ENCODE results near the gene ATP10A.
"Not testable (repeated sequence)": the region's sequence is repeated elsewhere in the genome, so short reads cannot be mapped to it uniquely, and the experiment has no call there.

The ATP10A gene

DNA sequence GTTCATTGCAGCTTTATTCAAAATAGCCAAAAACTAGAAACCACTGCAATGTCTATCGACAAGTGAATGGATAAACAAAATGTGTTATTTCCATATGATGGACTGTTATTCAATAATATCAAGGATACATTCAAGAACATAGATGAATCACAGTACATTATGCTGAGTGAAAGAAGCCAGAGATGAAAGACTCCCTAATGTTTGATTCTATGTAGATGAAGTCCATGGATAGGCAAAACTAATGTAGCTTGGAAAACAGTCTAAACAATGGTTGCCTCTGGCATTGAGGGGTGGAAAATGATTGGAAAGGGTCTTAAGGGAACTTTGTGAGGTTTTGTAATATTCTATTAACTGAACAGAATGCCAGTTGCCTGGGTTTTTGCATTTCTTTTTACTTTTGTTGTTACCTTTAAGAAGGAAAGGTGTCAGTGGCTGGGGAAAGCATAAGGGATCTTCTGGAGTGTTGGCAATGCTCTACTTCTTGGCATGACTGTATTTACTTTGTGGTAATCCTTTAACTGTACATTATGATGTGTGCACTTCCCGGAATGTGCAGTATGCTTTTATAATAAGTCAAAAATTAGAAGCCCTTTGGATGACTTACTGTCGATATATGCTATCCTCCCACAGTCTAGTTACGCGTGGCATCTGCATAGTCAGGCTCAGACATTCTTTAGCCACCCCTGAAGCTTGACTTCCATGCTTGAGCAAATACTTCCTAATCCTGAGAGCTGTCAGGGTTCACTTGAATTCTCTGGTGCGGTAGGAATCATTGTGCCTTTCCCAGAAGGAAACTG is 20.5 kb upstream of the ATP10A start:
- no peak for DNase-seq

DNA sequence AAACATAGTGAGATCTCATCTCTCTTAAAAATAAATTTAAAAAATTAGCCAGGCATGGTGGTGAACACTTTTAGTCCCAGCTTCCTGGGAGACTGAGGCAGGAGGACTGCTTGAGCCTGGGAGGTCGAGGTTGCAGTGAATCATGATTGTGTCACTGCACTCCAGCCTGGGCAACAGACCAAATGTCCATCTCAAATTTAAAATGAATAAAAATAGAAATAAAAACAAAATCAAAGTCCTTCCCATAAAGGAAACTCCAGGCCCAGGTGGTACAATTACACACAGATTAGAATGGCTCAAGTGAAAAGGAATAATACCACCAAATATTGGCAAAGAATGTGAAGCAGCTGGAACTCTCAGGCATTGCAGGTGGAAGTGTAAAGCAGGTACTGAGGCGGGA is 19.3 kb upstream of the ATP10A start:
- DNase-seq = no peak

DNA sequence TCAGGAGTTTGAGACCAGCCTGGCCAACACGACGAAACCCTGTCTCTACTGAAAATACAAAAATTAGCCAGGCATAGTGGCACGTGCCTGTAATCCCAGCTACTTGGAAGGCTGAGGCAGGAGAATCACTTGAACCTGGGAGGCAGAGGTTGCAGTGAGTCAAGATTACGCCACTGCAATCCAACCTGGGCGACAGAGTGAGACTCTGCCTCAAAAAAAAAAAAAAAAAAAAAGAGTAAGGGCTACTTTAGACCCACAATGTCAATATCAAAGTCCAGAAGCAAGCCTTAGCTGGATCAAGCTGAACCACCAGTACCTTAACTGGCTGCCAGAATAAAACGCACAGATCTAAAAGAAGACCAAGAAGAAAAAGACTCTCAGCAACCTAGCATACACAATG is 17.8 kb upstream of the ATP10A start:
- not testable (repeated sequence) for DNase-seq

DNA sequence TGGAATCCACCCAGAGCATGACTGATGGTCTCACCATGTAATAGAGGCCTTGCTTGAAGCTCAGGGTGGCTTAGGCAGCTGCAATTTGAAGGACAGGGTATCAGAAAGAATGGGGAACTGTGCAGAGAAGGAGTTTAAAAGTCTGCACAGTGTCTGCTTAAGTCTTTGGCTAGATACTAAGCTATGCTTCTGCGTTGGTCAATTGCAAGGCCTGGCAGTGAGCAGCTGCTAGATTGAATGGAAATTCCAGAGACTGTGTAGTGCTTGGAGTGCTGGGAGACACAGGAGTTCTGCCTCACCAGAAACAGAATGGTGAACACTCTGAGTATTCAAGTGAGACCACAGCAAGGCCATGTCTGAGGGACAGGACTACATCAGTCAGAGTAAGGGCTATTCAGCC is 17.3 kb upstream of the ATP10A start:
- DNase-seq = no peak

- DNase-seq = no peak
These were observed 16.3 kb upstream of the ATP10A start for GRCh38 chr15:25879438-25879837.

- DNase-seq = no peak
These were observed 14.6 kb upstream of the ATP10A start for GRCh38 chr15:25877681-25878080.

- no peak for DNase-seq
These were observed 13.4 kb upstream of the ATP10A start for GRCh38 chr15:25876231-25877140.

- DNase-seq = no peak
These were observed 12.4 kb upstream of the ATP10A start for GRCh38 chr15:25875566-25875965.

DNA sequence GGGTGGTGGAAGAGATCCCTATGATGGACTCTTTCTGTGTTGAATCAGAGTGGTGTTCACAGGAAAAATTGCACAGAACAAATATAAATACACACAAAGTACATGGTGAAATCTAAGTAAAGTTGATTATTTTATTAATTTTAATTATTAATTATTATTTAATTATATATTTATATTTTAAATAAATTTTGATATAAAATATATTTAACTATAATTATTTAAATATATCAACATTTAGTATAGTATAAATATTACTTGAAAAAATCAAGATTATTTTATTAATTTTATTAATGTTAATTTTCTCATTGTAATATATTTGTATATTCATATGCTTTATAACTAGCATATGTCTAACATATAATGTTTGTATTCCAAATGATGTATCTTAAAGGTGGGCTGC is 11.3 kb upstream of the ATP10A start:
- DNase-seq = no peak

GRCh38 chr15:25871403-25871802 is 8.3 kb upstream of the ATP10A start:
- DNase-seq = no peak

DNA sequence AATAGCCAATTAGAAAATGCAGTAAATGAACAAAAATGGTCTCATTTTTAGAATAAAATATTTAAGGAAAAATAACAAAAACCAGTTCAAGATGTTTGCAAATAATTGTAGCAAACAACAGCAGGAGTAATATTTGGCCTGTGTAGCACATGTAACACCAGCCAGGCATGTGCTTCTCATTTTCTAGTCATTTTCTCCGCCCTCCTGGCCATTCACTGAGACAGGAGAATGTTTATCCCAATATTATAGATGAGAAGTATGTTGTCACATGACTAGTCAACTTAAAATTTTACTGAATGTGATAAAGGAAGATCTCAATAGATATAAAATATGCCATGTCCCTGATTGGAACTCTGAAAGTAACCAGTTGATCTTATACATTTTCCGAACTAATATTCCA is 7.8 kb upstream of the ATP10A start:
- no peak for DNase-seq

DNA sequence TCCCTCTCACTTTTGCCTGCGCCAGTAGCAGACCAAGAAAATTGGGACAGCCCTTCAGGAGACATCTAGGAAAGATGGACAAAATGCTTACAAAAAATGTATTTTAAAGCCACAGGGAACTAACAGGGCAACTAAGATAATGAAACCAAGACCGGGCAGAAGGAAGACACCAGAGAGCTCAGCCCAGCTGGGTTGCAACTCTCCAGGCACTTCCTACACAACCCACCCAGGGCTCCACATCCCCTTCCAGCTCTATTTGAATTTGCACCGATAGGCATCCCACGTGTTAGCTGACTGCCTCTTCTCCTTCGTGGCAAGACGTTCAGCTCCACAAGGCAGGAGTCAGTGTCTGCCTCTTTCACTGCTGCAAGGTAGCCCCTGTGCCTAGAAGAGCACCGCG is 6.6 kb upstream of the ATP10A start:
- DNase-seq = no peak

GRCh38 chr15:25866874-25867273 is 3.7 kb upstream of the ATP10A start:
- DNase-seq = no peak

GRCh38 chr15:25866251-25866650 is 3.1 kb upstream of the ATP10A start:
- DNase-seq = no peak

GRCh38 chr15:25864966-25865365 is 1.8 kb upstream of the ATP10A start:
- DNase-seq = no peak

GRCh38 chr15:25863968-25864580 is 947 bp upstream of the ATP10A start:
- DNase-seq = no peak

DNA sequence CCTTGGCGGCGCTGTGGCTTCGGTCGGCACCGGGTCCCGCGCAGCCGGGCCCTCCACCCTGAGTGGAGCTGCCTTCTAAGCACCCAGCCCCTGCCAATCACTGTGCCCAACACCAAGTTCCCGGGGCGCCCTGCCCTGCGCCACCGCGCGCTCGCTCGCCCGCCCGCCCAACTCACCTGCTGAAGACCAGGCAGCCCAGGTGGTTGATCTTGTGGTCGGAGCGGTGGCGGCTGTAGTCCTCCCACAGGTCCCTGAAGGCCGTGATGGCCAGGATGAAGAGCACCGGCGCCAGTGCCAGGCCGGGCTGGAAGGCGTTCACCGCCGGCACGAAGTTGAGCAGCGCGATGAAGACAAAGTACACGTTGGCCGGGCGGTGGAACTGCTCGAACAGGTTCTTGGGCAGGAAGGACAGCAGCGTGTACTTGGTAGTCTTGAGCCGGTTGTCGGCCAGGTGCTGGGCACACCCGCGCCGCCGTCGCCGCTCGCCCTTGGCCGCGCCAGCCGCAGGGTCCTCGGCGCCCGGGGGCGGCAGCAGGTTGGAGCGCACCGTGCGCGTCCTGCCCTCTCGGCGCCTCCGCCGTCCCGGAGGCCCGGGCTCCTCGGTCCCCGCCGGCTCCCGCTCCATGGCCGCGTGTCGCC is 536 bp downstream of the ATP10A start:
- DNase-seq = no peak

DNA sequence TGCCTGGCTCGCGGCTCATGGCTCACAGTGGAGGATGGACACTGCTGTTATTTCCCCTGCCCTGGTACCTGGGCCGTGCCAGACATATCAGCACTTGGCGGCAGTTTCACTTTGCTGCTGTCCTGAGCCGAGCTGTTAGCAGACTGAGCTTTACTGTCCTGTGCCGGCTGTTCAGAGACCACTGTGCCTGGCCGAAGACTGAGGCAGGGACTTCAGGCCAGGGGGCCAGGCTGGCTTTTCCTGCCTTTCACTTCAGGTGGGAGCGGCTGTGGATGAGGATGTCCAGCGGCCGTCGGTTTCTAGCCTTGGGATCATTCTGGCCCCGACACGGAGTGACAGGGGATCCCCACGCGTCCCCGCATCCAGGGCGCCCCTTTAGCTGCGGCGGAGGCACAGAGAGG is 1.1 kb downstream of the ATP10A start:
- no peak for DNase-seq

DNA sequence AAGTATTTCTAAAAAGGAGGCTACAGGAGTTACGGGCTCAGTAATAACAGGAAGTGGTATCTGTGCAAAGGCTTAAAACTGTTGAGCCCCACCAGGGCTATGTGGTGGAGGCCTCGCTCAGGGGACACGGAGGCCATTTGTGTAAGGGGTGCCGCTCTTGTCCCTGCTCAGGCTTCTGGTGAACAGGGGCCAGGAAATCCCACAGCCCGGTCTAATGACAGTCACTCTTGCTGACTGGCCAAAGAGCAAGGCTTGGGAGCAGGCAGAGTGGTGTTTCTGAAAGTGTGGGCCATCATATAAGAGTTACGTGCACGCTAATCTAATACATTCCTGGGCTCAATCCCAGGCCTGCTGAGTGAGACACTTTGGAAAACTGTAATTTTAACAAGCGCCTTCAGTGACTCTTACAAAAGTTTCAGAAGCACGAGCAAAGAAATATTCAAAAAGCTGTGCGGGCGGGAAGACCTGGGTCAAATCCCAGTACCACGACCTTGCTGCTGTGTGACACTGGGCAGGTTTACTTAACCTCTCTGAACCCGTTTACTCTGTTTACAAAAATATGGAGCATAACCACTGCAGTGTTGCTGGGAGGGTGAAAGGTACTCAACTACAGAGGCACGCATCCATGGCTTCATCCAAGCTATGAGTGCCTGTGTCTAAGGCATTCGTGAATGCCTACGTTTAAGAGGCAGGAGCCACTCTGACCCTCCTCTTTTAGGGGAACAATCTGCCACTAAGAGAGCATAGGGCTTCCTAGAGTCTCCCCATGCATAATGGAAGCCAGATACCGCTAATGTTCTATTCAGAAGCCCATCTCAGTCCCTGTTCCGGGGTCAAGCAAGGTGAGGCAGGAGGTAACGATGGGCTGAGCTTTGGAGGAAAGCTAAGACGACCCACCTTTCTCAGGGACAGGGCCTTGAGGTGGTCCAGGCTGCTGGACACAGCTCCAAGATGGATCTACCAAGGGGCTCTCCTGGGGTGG is 2.0 kb downstream of the ATP10A start:
- DNase-seq = no peak

DNA sequence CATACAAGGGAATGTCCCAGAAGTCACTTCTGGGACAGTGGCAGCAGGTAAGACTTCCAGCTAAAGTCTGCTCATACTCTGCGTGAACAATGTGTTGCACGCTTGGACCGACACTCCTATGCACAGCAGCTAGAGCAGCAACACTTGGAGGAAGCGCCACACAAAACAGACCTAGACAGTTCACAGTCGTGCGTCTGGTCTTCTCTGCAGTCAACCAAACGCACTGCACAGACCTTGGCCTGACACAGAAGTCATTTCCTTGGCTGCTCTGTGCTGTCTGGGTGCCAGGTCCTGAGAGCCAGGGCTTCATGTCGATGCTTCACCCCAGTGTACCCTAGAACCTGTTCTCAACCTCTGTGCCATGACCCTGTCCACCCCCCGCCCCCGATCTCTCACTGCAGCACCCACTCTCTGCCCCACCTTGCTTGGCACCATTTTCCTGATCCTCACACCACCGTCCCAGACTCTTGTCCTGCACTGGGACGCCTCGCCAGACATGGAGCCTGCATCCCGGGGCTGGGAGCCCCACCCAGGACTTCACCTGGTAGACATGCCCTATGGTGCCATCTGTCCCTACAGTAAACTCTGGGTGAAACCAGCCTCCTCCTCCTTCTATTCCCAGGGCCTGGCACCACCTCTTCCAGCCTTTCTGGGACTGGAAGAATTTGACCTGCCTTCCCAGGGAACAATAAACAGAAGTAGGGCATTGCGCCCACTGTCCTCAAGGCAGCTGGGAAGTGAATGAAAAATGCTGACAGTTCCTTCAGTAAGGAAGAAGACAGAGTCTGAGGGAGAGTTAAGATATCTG is 3.1 kb downstream of the ATP10A start:
- no peak for DNase-seq

All from NCI-H69 (cell line).